IMR-90 (cell line): ENCODE data around the gene SLC6A16. TPM values are rescaled to one million over a fixed set of nuclear protein-coding genes. Genes with fewer than 3 reads are reported as not detected.

Experiments used
- ATAC-seq: fragments of 200-7000 bp; cut with Tn5 transposase; 2 replicates; pipeline ENCODE4 v1.9.1; 2020; ENCODE audit warnings: low read depth, mild to moderate bottlenecking, moderate library complexity
- BruUV-seq: library from RNA; stranded (reverse); fragments of 400-500 nt; replicated peaks from 2 replicates; lab custom pipeline; 2021; lab: Mats Ljungman, UMichigan
- CTCF ChIA-PET: fragments of 300-600 bp; formaldehyde crosslinking; extraction: SDS; loops from one replicate; lab custom pipeline; 2021; ENCODE audit warnings: antibody characterized with exemption; lab: Yijun Ruan, JAX
- POLR2A ChIA-PET: fragments of 300-600 bp; sonication (Branson Sonifier 250); formaldehyde crosslinking; loops from one replicate; lab custom pipeline; 2022; ENCODE audit warnings: antibody characterized with exemption; ENCODE audit not compliant: unreplicated experiment; lab: Charles Lee
- DNase-seq: peaks from one replicate; pipeline ENCODE4 v3.0.0; 2013
- H2AFZ ChIP-seq: replicated peaks from 2 replicates; pipeline ENCODE3; 2013; ENCODE audit warnings: low read length, mild to moderate bottlenecking; ENCODE audit not compliant: poor library complexity
- H2AK5ac ChIP-seq: 2 replicates; pipeline ENCODE4 v1.6.1; 2013; ENCODE audit warnings: low read depth, low read length, inconsistent platforms
- H2AK9ac ChIP-seq: replicated peaks from 2 replicates; pipeline ENCODE3; 2013; ENCODE audit warnings: mild to moderate bottlenecking, low read depth, low read length, moderate library complexity; ENCODE audit not compliant: poor library complexity
- H2BK120ac ChIP-seq: 2 replicates; pipeline ENCODE4 v1.6.1; 2013; ENCODE audit warnings: low read depth, low read length, inconsistent platforms
- H2BK15ac ChIP-seq: 3 replicates; pipeline ENCODE4 v1.6.1; 2013; ENCODE audit warnings: low read depth, low read length, inconsistent platforms
- H2BK20ac ChIP-seq: 2 replicates; pipeline ENCODE4 v1.6.1; 2013; ENCODE audit warnings: low read depth, mild to moderate bottlenecking, inconsistent platforms, low read length, moderate library complexity
- H2BK5ac ChIP-seq: 2 replicates; pipeline ENCODE4 v1.6.1; 2013; ENCODE audit warnings: mild to moderate bottlenecking, low read depth, low read length, inconsistent platforms; ENCODE audit not compliant: poor library complexity, severe bottlenecking
- H3K14ac ChIP-seq: replicated peaks from 2 replicates; pipeline ENCODE4 v1.6.1; 2013; ENCODE audit warnings: low read depth, low read length, inconsistent platforms
- H3K18ac ChIP-seq: 2 replicates; pipeline ENCODE4 v1.6.1; 2013; ENCODE audit warnings: low read depth, low read length, control low read depth
- H3K23ac ChIP-seq: 2 replicates; pipeline ENCODE4 v1.6.1; 2013; ENCODE audit warnings: low read depth, low read length, inconsistent platforms
- H3K27ac ChIP-seq: 2 replicates; pipeline ENCODE4 v1.5.1; 2013; ENCODE audit warnings: mild to moderate bottlenecking, control low read depth, low read length; ENCODE audit not compliant: insufficient read depth
- H3K27me3 ChIP-seq: 2 replicates; pipeline ENCODE4 v1.6.1; 2013; ENCODE audit warnings: low read length; ENCODE audit not compliant: control insufficient read depth, insufficient read depth
- H3K36me3 ChIP-seq: 2 replicates; pipeline ENCODE4 v1.6.1; 2013; ENCODE audit warnings: low read length, mixed read lengths; ENCODE audit not compliant: control insufficient read depth, insufficient read depth
- H3K4ac ChIP-seq: 2 replicates; pipeline ENCODE4 v1.6.1; 2013; ENCODE audit warnings: low read depth, low read length, inconsistent platforms
- H3K4me1 ChIP-seq: 2 replicates; pipeline ENCODE4 v1.6.1; 2013; ENCODE audit warnings: low read length, mixed read lengths; ENCODE audit not compliant: control insufficient read depth, insufficient read depth
- H3K4me2 ChIP-seq: 2 replicates; pipeline ENCODE4 v1.6.1; 2013; ENCODE audit warnings: low read depth, mild to moderate bottlenecking, control low read depth, low read length, moderate library complexity
- H3K4me3 ChIP-seq: 2 replicates; pipeline ENCODE4 v1.5.1; 2013; ENCODE audit warnings: low read depth, mild to moderate bottlenecking, control low read depth, low read length, moderate library complexity; ENCODE audit not compliant: insufficient read depth
- H3K56ac ChIP-seq: 2 replicates; pipeline ENCODE4 v1.6.1; 2013; ENCODE audit warnings: low read length, inconsistent platforms; ENCODE audit not compliant: insufficient read depth; ENCODE audit errors: extremely low read depth
- H3K79me1 ChIP-seq, 2 experiments: 2 replicates each; pipeline ENCODE4 v1.6.1; 2013; ENCODE audit warnings: low read length in 2 of 2, inconsistent platforms in 1 of 2, low read depth in 1 of 2
- H3K9ac ChIP-seq: 2 replicates; pipeline ENCODE4 v1.6.1; 2013; ENCODE audit warnings: low read depth, low read length, control low read depth
- H3K9me1 ChIP-seq: 2 replicates; pipeline ENCODE4 v1.6.1; 2013; ENCODE audit warnings: low read length, inconsistent platforms; ENCODE audit not compliant: insufficient read depth
- H3K9me3 ChIP-seq: 2 replicates; pipeline ENCODE4 v1.6.1; 2013; ENCODE audit warnings: low read length; ENCODE audit not compliant: control insufficient read depth, insufficient read depth
- H4K20me1 ChIP-seq: 2 replicates; pipeline ENCODE4 v1.6.1; 2013; ENCODE audit warnings: low read length, inconsistent platforms; ENCODE audit not compliant: insufficient read depth
- H4K5ac ChIP-seq: 2 replicates; pipeline ENCODE4 v1.6.1; 2013; ENCODE audit warnings: mild to moderate bottlenecking, low read depth, low read length, control low read depth
- H4K8ac ChIP-seq, 2 experiments: 2 replicates each; pipeline ENCODE4 v1.6.1; 2013; ENCODE audit warnings: low read depth in 2 of 2, low read length in 2 of 2, control low read depth in 1 of 2, inconsistent platforms in 1 of 2
- H4K91ac ChIP-seq: 2 replicates; pipeline ENCODE4 v1.6.1; 2013; ENCODE audit warnings: low read depth, low read length, inconsistent platforms; ENCODE audit not compliant: insufficient read depth
- MAZ ChIP-seq: IDR thresholded peaks from 2 replicates; pipeline ENCODE4 v1.6.1; 2012; ENCODE audit warnings: low read depth, mild to moderate bottlenecking, low read length, improper control_type of control experiment, moderate library complexity, borderline replicate concordance
- NFE2L2 ChIP-seq: fragments of 150-350 bp; IDR thresholded peaks from 2 replicates; pipeline ENCODE4 v1.6.1; 2016; ENCODE audit warnings: low read depth, mild to moderate bottlenecking, low read length
- POLR2A ChIP-seq: IDR thresholded peaks from 2 replicates; pipeline ENCODE4 v1.6.1; 2012; ENCODE audit warnings: mild to moderate bottlenecking, low read depth, low read length
- SMC3 ChIP-seq: fragments of 150-350 bp; IDR thresholded peaks from 2 replicates; pipeline ENCODE4 v1.6.1; 2016; ENCODE audit warnings: low read depth, mild to moderate bottlenecking, antibody characterized with exemption, low read length, moderate library complexity
- WGBS, 2 experiments: methylation state at CpG; one replicate each; pipeline versions ENCODE4 v1.1.5 to v1.1.7; 2013; ENCODE audit warnings: missing lambda C conversion rate in 2 of 2; ENCODE audit not compliant: insufficient read length in 1 of 2; ENCODE audit errors: extremely low coverage in 2 of 2; 5-methylcytosine and 5-hydroxymethylcytosine counted together
- dilution Hi-C: fragments of 300-500 bp; cut with HindIII; formaldehyde crosslinking; loops from one replicate; pipeline ENCODE4 v1.14.3; 2018; ENCODE audit warnings: low sequenced_read_pairs; ENCODE audit not compliant: unreplicated experiment
- in situ Hi-C: fragments of 300-500 bp; cut with MboI; formaldehyde crosslinking; loops from 3 replicates; pipeline ENCODE4 v1.14.3; 2019; ENCODE audit warnings: low sequenced_read_pairs, inconsistent platforms, mixed read lengths
- intact Hi-C: fragments of 100-400 bp; cut with micrococcal nuclease; formaldehyde crosslinking; loops from 2 replicates; pipeline ENCODE4 v1.10.0; 2022
- polyA plus RNA-seq, 3 experiments: library from polyadenylated mRNA; depleted of rRNA; stranded (reverse); fragments of >200 nt; gene quantifications; 2 replicates each; pipeline ENCODE4 v1.2.3, GENCODE V29; 2012; ENCODE audit warnings: low replicate concordance in 1 of 3
- total RNA-seq: library from RNA; depleted of rRNA; stranded (reverse); fragments of >200 nt; gene quantifications from 2 replicates; pipeline ENCODE4 v1.2.3, GENCODE V29; 2012

Gene SLC6A16
- total and polyA plus RNA-seq, 2 of the 4 experiments (the other 2 are of a cell fraction) = 0.18 to 0.89 TPM

DNA sequence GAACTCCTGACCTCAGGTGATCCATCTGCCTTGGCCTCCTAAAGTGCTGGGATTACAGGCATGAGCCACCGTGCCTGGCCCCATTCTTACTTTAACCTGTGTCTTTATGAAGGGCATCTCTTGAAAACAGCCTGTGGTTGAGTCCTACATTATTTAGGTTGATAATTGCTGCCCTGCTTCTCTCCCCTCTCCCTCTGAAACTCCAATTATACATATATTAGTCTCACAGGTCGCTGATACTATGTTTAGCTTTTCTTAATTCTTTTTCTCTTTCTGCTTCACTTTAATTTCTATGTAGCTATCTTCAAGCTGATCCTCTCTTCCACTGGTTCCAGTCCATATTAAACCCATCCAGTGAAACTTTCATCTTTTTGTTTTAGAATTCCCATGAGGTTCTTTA lies 75.1 kb downstream of the SLC6A16 start:
- Histone ChIP-seq H4K5ac (no peak overlapping the region), H3K9me3 (no peaks in the 10 kb centered on the region), H3K4me1 (no peaks in the 10 kb centered on the region), H3K9ac (no peak overlapping the region), H3K36me3 (no peaks in the 10 kb centered on the region), H2BK5ac (no peak overlapping the region), H4K91ac (no peak overlapping the region), H2BK15ac (no peak overlapping the region), H3K56ac (no peak overlapping the region), H2AFZ (no peak overlapping the region), H3K4me2 (no peak overlapping the region), H3K4ac (no peak overlapping the region), H4K20me1 (no peaks in the 10 kb centered on the region), H3K79me1 (no peaks in the 10 kb centered on the region), H2BK120ac (no peak overlapping the region), H3K18ac (no peak overlapping the region), H3K4me3 (no peak overlapping the region), H3K14ac (no peak overlapping the region), H3K23ac (no peak overlapping the region), H2BK20ac (no peak overlapping the region), H2AK5ac (no peak overlapping the region), H3K27ac (no peak overlapping the region), H2AK9ac (no peak overlapping the region), H4K8ac (no peak overlapping the region), H3K9me1 (no peaks in the 10 kb centered on the region), H3K27me3 (peaks cover 18% of the 10 kb centered on the region)
- in situ Hi-C loops = loop anchor here (25.0 kb wide), 1 partner anchor 312 kb away; no protein-coding TSS in a partner anchor
- BruUV-seq = no TSS peak
- TF ChIP-seq SMC3 = no peak
- no peak for TF ChIP-seq NFE2L2
- no peak for TF ChIP-seq POLR2A
- no peak for TF ChIP-seq MAZ
- dilution Hi-C loops = no loop called here
- WGBS, 2 experiments = 40% methylated on average over 1 of the region's 2 CpGs; no CpG with 5 or more reads in 1 of the 2 experiments
- intact Hi-C loops = no loop called here
- no peak for ATAC-seq
- CTCF ChIA-PET = no interaction called here
- POLR2A ChIA-PET = no interaction called here
- DNase-seq = no peak
